Endodermal cell (in vitro differentiated cells): Measurements from ENCODE around the gene PADI6. TPM values are rescaled to one million over a fixed set of nuclear protein-coding genes. Genes with fewer than 3 reads are reported as not detected.

ENCODE experiments used
- DNase-seq: peaks from one replicate; pipeline ENCODE4 v3.0.0-alpha.2; 2017
- H3K27ac ChIP-seq: 2 replicates; pipeline ENCODE4 v1.5.1; 2013; ENCODE audit warnings: mild to moderate bottlenecking, low read depth, low read length, moderate library complexity
- H3K27me3 ChIP-seq: 2 replicates; pipeline ENCODE4 v1.6.1; 2013; ENCODE audit warnings: mild to moderate bottlenecking, low read length, moderate library complexity; ENCODE audit not compliant: insufficient read depth, control insufficient read depth, poor library complexity, severe bottlenecking
- H3K36me3 ChIP-seq: 2 replicates; pipeline ENCODE4 v1.7.0; 2013; ENCODE audit warnings: mild to moderate bottlenecking, low read length, moderate library complexity; ENCODE audit not compliant: control insufficient read depth, insufficient read depth
- H3K4me1 ChIP-seq: one replicate; pipeline ENCODE4 v1.7.0; 2013; ENCODE audit warnings: low read length; ENCODE audit not compliant: control insufficient read depth, insufficient read depth
- H3K4me3 ChIP-seq: 2 replicates; pipeline ENCODE4 v1.5.1; 2013; ENCODE audit warnings: mild to moderate bottlenecking, low read length, moderate library complexity
- H3K9ac ChIP-seq: 2 replicates; pipeline ENCODE4 v1.6.1; 2013; ENCODE audit warnings: mild to moderate bottlenecking, low read length, moderate library complexity; ENCODE audit not compliant: poor library complexity, severe bottlenecking; ENCODE audit errors: extremely low read depth
- H3K9me3 ChIP-seq: 2 replicates; pipeline ENCODE4 v1.6.1; 2013; ENCODE audit warnings: mild to moderate bottlenecking, low read length, moderate library complexity; ENCODE audit not compliant: control insufficient read depth
- H3K27ac Mint-ChIP-seq: 2 replicates; pipeline ENCODE4 v1.8.0; 2020; ENCODE audit warnings: mixed read lengths
- H3K27me3 Mint-ChIP-seq: 2 replicates; pipeline ENCODE4 v1.8.0; 2021; ENCODE audit warnings: mild to moderate bottlenecking, mixed read lengths; ENCODE audit not compliant: insufficient read depth
- H3K36me3 Mint-ChIP-seq: 2 replicates; pipeline ENCODE4 v1.8.0; 2020; ENCODE audit warnings: low read depth, mixed read lengths
- H3K4me1 Mint-ChIP-seq: 2 replicates; pipeline ENCODE4 v1.8.0; 2020; ENCODE audit warnings: mixed read lengths
- H3K4me3 Mint-ChIP-seq: 2 replicates; pipeline ENCODE4 v1.8.0; 2020; ENCODE audit warnings: mild to moderate bottlenecking, moderate library complexity, mixed read lengths
- H3K9me3 Mint-ChIP-seq: 2 replicates; pipeline ENCODE4 v1.8.0; 2020; ENCODE audit warnings: mild to moderate bottlenecking, mixed read lengths
- WGBS, 2 experiments: methylation state at CpG; one replicate each; pipeline versions ENCODE4 v1.1.5 to v1.1.7; 2013; ENCODE audit warnings: missing lambda C conversion rate in 2 of 2, mixed read lengths in 1 of 2; ENCODE audit not compliant: insufficient coverage in 1 of 2, insufficient read length in 1 of 2; 5-methylcytosine and 5-hydroxymethylcytosine counted together
- total RNA-seq, 2 donors: library from RNA; stranded (reverse); fragmentation: NEBNext Ultra II Directional in 1 of 2; extraction: Animal tissue kit (Norgen Biotek cat#: 25700) in 1 of 2; gene quantifications; 2 replicates in 1 of 2; 3 replicates in 1 of 2; pipeline ENCODE4 v1.2.1, GENCODE V29; 2021
- TF ChIP-seq, protein P1 (sequence below): fragments of 200-600 bp; sonication (generic); conservative IDR thresholded peaks from 2 replicates; pipeline ENCODE4 v1.5.0; 2021; ENCODE audit warnings: antibody characterized with exemption, mild to moderate bottlenecking

The PADI6 gene
- total RNA-seq, 2 donors from 2014 or later: not detected

GRCh38 chr1:17355898-17356297 is 16.1 kb upstream of the PADI6 start:
- WGBS, 2 experiments: 74 to 87% methylated on average over 3 to 6 of the region's 6 CpGs
- H3K4me1 Mint-ChIP-seq: no peaks in the 10 kb centered on the region

DNA sequence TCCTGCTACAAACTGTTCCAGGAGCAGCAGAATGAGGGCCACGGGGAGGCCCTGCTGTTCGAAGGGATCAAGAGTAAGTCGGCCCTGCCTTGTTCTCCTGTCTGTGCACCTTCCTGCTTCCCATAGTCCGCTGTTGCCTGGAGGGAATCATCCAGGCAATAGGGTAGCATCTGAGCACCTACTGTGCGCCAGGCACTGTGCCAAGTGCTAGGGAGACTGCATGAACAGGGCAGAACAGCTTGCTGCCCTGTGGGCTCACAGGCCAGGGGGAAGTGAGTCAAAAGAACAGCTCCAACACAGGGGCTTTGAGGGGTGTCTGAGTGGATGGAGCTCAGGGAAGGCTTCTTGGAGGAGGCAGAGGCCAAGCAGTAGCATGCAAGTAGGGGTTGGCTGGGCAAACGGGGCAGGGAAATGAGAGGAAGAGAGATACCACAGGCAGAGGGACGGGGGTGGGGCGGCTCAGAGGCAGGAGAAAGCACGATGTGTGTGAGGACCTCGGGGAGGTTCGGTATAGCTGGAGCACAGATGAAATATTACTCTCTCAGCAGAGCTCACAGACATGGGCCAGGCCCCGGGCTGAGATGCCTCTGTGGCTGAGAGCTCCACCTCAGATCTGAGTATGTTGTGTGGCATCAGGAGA is 15.5 kb upstream of the PADI6 start:
- Mint-ChIP-seq H3K36me3 (no peaks in the 10 kb centered on the region), H3K4me3 (no peak overlapping the region), H3K27me3 (peaks cover 6% of the 10 kb centered on the region), H3K4me1 (no peaks in the 10 kb centered on the region), H3K27ac (no peak overlapping the region), H3K9me3 (no peaks in the 10 kb centered on the region)
- Histone ChIP-seq H3K9ac (no peak overlapping the region), H3K4me3 (no peak overlapping the region), H3K4me1 (no peaks in the 10 kb centered on the region), H3K27me3 (no peaks in the 10 kb centered on the region), H3K36me3 (no peaks in the 10 kb centered on the region), H3K27ac (no peak overlapping the region), H3K9me3 (no peaks in the 10 kb centered on the region)
- peak; percentile 50 for DNase-seq
- 77 to 84% methylated on average over 4 to 12 of the region's 12 CpGs for WGBS, 2 experiments
- TF ChIP-seq, protein P1, sequence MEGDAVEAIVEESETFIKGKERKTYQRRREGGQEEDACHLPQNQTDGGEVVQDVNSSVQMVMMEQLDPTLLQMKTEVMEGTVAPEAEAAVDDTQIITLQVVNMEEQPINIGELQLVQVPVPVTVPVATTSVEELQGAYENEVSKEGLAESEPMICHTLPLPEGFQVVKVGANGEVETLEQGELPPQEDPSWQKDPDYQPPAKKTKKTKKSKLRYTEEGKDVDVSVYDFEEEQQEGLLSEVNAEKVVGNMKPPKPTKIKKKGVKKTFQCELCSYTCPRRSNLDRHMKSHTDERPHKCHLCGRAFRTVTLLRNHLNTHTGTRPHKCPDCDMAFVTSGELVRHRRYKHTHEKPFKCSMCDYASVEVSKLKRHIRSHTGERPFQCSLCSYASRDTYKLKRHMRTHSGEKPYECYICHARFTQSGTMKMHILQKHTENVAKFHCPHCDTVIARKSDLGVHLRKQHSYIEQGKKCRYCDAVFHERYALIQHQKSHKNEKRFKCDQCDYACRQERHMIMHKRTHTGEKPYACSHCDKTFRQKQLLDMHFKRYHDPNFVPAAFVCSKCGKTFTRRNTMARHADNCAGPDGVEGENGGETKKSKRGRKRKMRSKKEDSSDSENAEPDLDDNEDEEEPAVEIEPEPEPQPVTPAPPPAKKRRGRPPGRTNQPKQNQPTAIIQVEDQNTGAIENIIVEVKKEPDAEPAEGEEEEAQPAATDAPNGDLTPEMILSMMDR: no peak

More at GRCh38 chr1:17355898-17356297, 16.1 kb upstream of the PADI6 start:
- Mint-ChIP-seq H3K36me3 (no peaks in the 10 kb centered on the region), H3K27me3 (peaks cover 6% of the 10 kb centered on the region), H3K9me3 (no peaks in the 10 kb centered on the region), H3K4me3 (no peak overlapping the region), H3K27ac (no peak overlapping the region)
- Histone ChIP-seq H3K4me3 (no peak overlapping the region), H3K27me3 (no peaks in the 10 kb centered on the region), H3K36me3 (no peaks in the 10 kb centered on the region), H3K9me3 (no peaks in the 10 kb centered on the region), H3K4me1 (no peaks in the 10 kb centered on the region), H3K9ac (no peak overlapping the region), H3K27ac (no peak overlapping the region)
- peak; percentile 39 for DNase-seq
- TF ChIP-seq, protein P1: no peak

- H3K4me3 Mint-ChIP-seq: no peak overlapping the region
- H3K4me1 Mint-ChIP-seq: no peaks in the 10 kb centered on the region
- H3K9ac ChIP-seq: no peak overlapping the region
- H3K4me3 ChIP-seq: no peak overlapping the region
- H3K27ac ChIP-seq: no peak overlapping the region
- no peaks in the 10 kb centered on the region for H3K4me1 ChIP-seq
- no peaks in the 10 kb centered on the region for H3K9me3 Mint-ChIP-seq
- 87 to 100% methylated on average over 1 to 3 of the region's 4 CpGs for WGBS, 2 experiments
- no peak overlapping the region for H3K27ac Mint-ChIP-seq
- H3K27me3 Mint-ChIP-seq: no peaks in the 10 kb centered on the region
- no peaks in the 10 kb centered on the region for H3K36me3 ChIP-seq
- H3K27me3 ChIP-seq: no peaks in the 10 kb centered on the region
- H3K9me3 ChIP-seq: no peaks in the 10 kb centered on the region
- H3K36me3 Mint-ChIP-seq: no peaks in the 10 kb centered on the region
- TF ChIP-seq, protein P1: no peak
- no peak for DNase-seq
Observed at GRCh38 chr1:17358557-17358956, 13.4 kb upstream of the PADI6 start.
